GM12892 (cell line): ENCODE measurements around the gene KBTBD7.

Experiments used
- POLR2A ChIP-seq: IDR thresholded peaks from 2 replicates; pipeline ENCODE4 v1.6.1; 2011; ENCODE audit warnings: low read depth, low read length, control low read depth
- TAF1 ChIP-seq: IDR thresholded peaks from 2 replicates; pipeline ENCODE4 v1.6.1; 2011; ENCODE audit warnings: low read depth, mild to moderate bottlenecking, control low read depth, low read length, borderline replicate concordance

DNA sequence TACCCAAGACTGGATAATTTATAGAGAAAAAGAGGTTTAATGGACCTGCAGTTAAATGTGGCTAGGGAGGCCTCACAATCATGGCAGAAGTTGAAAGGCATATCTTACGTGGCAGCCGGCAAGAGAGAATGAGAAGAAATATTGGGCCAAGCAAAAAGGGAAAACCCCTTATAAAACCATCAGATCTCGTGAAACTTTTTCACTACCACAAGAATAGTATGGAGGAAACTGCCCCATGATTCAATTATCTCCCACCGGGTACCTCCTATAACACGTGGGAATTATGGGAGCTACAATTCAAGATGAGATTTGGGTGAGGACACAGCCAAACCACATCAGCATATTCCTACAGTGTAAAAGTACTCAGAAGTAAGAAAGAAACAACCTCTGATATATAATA, 4.7 kb upstream of the KBTBD7 start:
- TF ChIP-seq POLR2A (no peak), TAF1 (no peak)
